Keratinocyte (primary cell): ENCODE measurements around the gene ATE1. TPM values are rescaled to one million over a fixed set of nuclear protein-coding genes. Genes with fewer than 3 reads are reported as not detected.

Source experiments
- DNase-seq: peaks from one replicate; pipeline ENCODE4 v3.0.0-alpha.2; 2011; ENCODE audit warnings: low read depth, missing footprints, low spot score
- FAIRE-seq: peaks from 2 replicates; lab custom pipeline; 2011; peaks lifted over from hg19 to GRCh38; lab: Jason Lieb, UNC
- H2AFZ ChIP-seq: 2 replicates; pipeline ENCODE4 v1.6.0; 2012; ENCODE audit warnings: low read length, control low read depth, inconsistent platforms; ENCODE audit not compliant: control insufficient read depth
- H3K27ac ChIP-seq: 2 replicates; pipeline ENCODE4 v1.5.1; 2011; ENCODE audit warnings: low read length; ENCODE audit not compliant: control insufficient read depth, insufficient read depth
- H3K27me3 ChIP-seq: 3 replicates; pipeline ENCODE4 v1.6.0; 2011; ENCODE audit warnings: low read length; ENCODE audit not compliant: control insufficient read depth, insufficient read depth; ENCODE audit errors: extremely low read depth
- H3K36me3 ChIP-seq, 2 experiments: 2 replicates in 1 of 2; 3 replicates in 1 of 2; pipeline ENCODE4 v1.5.1; 2011; ENCODE audit warnings: low read length in 2 of 2, mild to moderate bottlenecking in 1 of 2; ENCODE audit not compliant: control insufficient read depth in 2 of 2, insufficient read depth in 2 of 2; ENCODE audit errors: extremely low read depth in 1 of 2
- H3K4me1 ChIP-seq: 3 replicates; pipeline ENCODE4 v1.5.1; 2011; ENCODE audit warnings: low read length; ENCODE audit not compliant: control insufficient read depth, insufficient read depth; ENCODE audit errors: extremely low read depth
- H3K4me2 ChIP-seq: 3 replicates; pipeline ENCODE4 v1.6.0; 2011; ENCODE audit warnings: low read depth, low read length; ENCODE audit not compliant: control insufficient read depth, insufficient read depth; ENCODE audit errors: extremely low read depth
- H3K4me3 ChIP-seq, 3 experiments: fragments of 200-600 bp in 1 of 3; sonication (generic) in 1 of 3; 2 replicates in 2 of 3; 3 replicates in 1 of 3; pipeline ENCODE4 v1.5.1; 2011 to 2016; ENCODE audit warnings: low read length in 3 of 3, mild to moderate bottlenecking in 3 of 3, control low read depth in 2 of 3, inconsistent platforms in 1 of 3, low read depth in 1 of 3, mixed read lengths in 1 of 3, mixed run types in 1 of 3, moderate library complexity in 1 of 3; ENCODE audit not compliant: control insufficient read depth in 2 of 3, insufficient read depth in 2 of 3; ENCODE audit errors: extremely low read depth in 1 of 3
- H3K79me2 ChIP-seq: 2 replicates; pipeline ENCODE4 v1.6.0; 2012; ENCODE audit warnings: low read length; ENCODE audit not compliant: control insufficient read depth, insufficient read depth
- H3K9ac ChIP-seq: 3 replicates; pipeline ENCODE4 v1.6.0; 2011; ENCODE audit warnings: low read length; ENCODE audit not compliant: control insufficient read depth, insufficient read depth; ENCODE audit errors: extremely low read depth
- H3K9me1 ChIP-seq: 3 replicates; pipeline ENCODE4 v1.6.0; 2011; ENCODE audit warnings: low read length; ENCODE audit not compliant: control insufficient read depth, insufficient read depth; ENCODE audit errors: extremely low read depth
- H3K9me3 ChIP-seq: 2 replicates; pipeline ENCODE4 v1.5.1; 2012; ENCODE audit warnings: low read depth, low read length; ENCODE audit not compliant: control insufficient read depth
- H4K20me1 ChIP-seq: 3 replicates; pipeline ENCODE4 v1.6.0; 2011; ENCODE audit warnings: low read length; ENCODE audit not compliant: control insufficient read depth, insufficient read depth; ENCODE audit errors: extremely low read depth
- CTCF ChIP-seq, 3 experiments: IDR thresholded peaks in 1 of 3; conservative IDR thresholded peaks in 1 of 3; optimal IDR thresholded peaks in 1 of 3; 2 replicates in 2 of 3; 3 replicates in 1 of 3; pipeline versions ENCODE3 to v1.5.1; 2011; ENCODE audit warnings: low read length in 3 of 3, mild to moderate bottlenecking in 3 of 3, moderate library complexity in 2 of 3, control low read depth in 1 of 3, inconsistent platforms in 1 of 3; ENCODE audit not compliant: insufficient read depth in 2 of 3; ENCODE audit errors: extremely low read depth in 1 of 3
- EZH2 ChIP-seq: IDR thresholded peaks from one replicate; pipeline ENCODE4 v1.6.1; 2012; ENCODE audit warnings: inconsistent platforms, mild to moderate bottlenecking, low read length, moderate library complexity
- dilution Hi-C: fragments of 300-500 bp; cut with MboI; formaldehyde crosslinking; loops from one replicate; pipeline ENCODE4 v1.7.0; 2020; ENCODE audit warnings: low sequenced_read_pairs; ENCODE audit not compliant: extremely low pct_ligation_motif_present
- polyA plus RNA-seq, 5 experiments: library from polyadenylated mRNA; depleted of rRNA in 3 of 5; stranded (reverse) in 3 of 5; stranded (forward) in 1 of 5; unstranded in 1 of 5; fragments of >200 nt; gene quantifications; 1 replicate in 1 of 5; 2 replicates in 3 of 5; 3 replicates in 1 of 5; pipeline versions ENCODE4 v1.2.1 to v1.2.3, GENCODE V29; 2011 to 2012; ENCODE audit warnings: missing spikeins in 2 of 5, low read depth in 1 of 5, low replicate concordance in 1 of 5

The ATE1 gene
- polyA plus RNA-seq, 1 donor (not counting 4 experiments of a cell fraction or from before 2014, with no cell fraction given) = 14.9 TPM

- no peaks in the 10 kb centered on the region for H3K9me3 ChIP-seq
- no peak overlapping the region for H3K27ac ChIP-seq
- H3K27me3 ChIP-seq = no peaks in the 10 kb centered on the region
- no peaks in the 10 kb centered on the region for H3K9me1 ChIP-seq
- H3K4me1 ChIP-seq = no peaks in the 10 kb centered on the region
- no peak overlapping the region for H3K4me2 ChIP-seq
- H3K9ac ChIP-seq = no peak overlapping the region
- FAIRE-seq = no peak
- no peak overlapping the region for H3K4me3 ChIP-seq
- no peak overlapping the region for H2AFZ ChIP-seq
- no peaks in the 10 kb centered on the region for H3K79me2 ChIP-seq
- DNase-seq = no peak
- TF ChIP-seq CTCF (optimal IDR thresholded peaks at IDR 0.05 in 1 of 3, IDR thresholded peaks at IDR 0.05 in 1 of 3, conservative IDR thresholded peaks at IDR 0.05 in 1 of 3; ENCODE audit: extremely low read depth in 1 of 3, insufficient read depth in 2 of 3, low read length in 3 of 3) (no peak), EZH2 (no peak)
- H3K36me3 ChIP-seq = no peaks in the 10 kb centered on the region
- H4K20me1 ChIP-seq = no peaks in the 10 kb centered on the region
- dilution Hi-C loops = no loop called here
Measured at GRCh38 chr10:121708728-121709674, 218.8 kb downstream of the ATE1 start.

GRCh38 chr10:121702351-121703320 is 225.2 kb downstream of the ATE1 start:
- Histone ChIP-seq H3K27ac (peak overlapping the region; percentile 9), H3K4me2 (peak overlapping the region; percentile 55), H3K9me3 (no peaks in the 10 kb centered on the region), H3K4me3 (peak overlapping the region in 2 of 3 experiments; percentile 26), H3K79me2 (no peaks in the 10 kb centered on the region), H3K4me1 (peaks cover 16% of the 10 kb centered on the region), H3K36me3 (no peaks in the 10 kb centered on the region), H3K27me3 (no peaks in the 10 kb centered on the region), H2AFZ (peak overlapping the region; percentile 59), H3K9ac (no peak overlapping the region), H3K9me1 (no peaks in the 10 kb centered on the region), H4K20me1 (no peaks in the 10 kb centered on the region)
- DNase-seq = no peak
- TF ChIP-seq CTCF (optimal IDR thresholded peaks at IDR 0.05 in 1 of 3, IDR thresholded peaks at IDR 0.05 in 1 of 3, conservative IDR thresholded peaks at IDR 0.05 in 1 of 3; ENCODE audit: extremely low read depth in 1 of 3, insufficient read depth in 2 of 3, low read length in 3 of 3) (no peak), EZH2 (no peak)
- dilution Hi-C loops = no loop called here
- peak; percentile 98 for FAIRE-seq
